Endometrial microvascular endothelial cells (primary cell): ENCODE data around the gene MIOS. TPM values are rescaled to one million over a fixed set of nuclear protein-coding genes. Genes with fewer than 3 reads are reported as not detected.

Source experiments
- in situ Hi-C: cut with HindIII; loops from 2 replicates; pipeline ENCODE4 v1.10.0; 2017; ENCODE audit warnings: low sequenced_read_pairs, low pct_unique_long_range_greater_than_20kb; ENCODE audit errors: inconsistent ontology term
- total RNA-seq: library from RNA; depleted of rRNA; stranded (reverse); fragments of >200 nt; gene quantifications from one replicate; pipeline ENCODE4 v1.2.3, GENCODE V29; 2015; ENCODE audit errors: inconsistent ontology term

Gene MIOS
- total RNA-seq, 1 donor from 2014 or later, result 40.8 TPM

DNA sequence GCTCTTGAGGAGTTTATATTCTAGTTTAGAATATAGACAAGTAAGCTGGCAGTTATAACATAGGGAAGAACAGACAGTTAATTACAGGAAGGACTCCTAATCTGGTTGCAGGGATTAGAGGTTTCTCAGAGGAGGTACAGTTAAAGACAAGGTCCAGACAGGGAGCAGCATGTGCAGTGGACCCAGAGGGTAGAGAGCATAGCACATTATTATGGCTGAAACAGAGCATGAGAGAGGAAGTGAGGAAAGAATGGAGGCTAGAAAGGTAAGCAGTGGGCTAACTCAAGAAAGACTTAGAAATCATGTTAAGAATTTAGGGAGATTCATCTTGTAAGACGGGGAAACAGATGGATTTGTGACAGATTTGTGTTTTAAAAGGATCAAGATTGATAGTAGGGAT lies 9.7 kb downstream of the MIOS start:
- in situ Hi-C loops, result no loop called here

DNA sequence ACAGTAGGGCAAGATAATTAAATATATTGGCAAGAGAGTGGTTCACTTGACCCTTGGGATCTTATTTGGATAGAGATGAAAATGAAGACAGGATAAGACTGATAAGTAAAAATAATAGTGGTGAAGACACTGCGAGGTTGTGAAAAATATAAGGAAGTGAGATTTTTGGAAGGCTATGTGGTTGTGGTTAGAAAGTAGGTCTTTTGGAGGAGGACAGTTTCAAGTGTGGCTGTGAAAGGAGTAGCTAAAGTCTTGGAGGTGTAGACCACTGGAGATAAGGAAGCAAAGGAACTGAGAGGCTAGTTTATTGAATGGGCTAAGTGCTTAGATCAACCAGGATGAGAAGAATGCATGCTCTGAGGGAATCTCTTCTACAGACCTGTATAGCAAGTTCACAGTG lies 11.2 kb downstream of the MIOS start:
- in situ Hi-C loops, result no loop called here

DNA sequence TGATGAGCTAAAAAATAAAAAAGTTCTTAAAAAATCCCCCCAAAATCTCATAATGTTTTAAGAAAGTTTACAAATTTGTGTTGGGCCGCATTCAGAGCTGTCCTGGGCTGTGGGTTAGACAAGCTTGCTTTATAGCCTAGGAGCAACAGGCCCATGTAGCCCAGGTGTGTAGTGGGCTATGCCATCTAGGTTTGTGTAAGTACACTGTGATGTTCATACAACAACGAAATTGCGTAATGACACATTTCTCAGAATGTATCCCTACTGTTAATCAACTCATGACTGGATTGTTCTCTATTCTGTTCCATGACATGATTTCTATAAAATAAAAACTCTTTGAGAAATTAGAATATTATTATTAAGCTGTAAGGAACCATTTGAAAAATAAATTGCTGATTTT lies 13.0 kb downstream of the MIOS start:
- in situ Hi-C loops, result no loop called here

DNA sequence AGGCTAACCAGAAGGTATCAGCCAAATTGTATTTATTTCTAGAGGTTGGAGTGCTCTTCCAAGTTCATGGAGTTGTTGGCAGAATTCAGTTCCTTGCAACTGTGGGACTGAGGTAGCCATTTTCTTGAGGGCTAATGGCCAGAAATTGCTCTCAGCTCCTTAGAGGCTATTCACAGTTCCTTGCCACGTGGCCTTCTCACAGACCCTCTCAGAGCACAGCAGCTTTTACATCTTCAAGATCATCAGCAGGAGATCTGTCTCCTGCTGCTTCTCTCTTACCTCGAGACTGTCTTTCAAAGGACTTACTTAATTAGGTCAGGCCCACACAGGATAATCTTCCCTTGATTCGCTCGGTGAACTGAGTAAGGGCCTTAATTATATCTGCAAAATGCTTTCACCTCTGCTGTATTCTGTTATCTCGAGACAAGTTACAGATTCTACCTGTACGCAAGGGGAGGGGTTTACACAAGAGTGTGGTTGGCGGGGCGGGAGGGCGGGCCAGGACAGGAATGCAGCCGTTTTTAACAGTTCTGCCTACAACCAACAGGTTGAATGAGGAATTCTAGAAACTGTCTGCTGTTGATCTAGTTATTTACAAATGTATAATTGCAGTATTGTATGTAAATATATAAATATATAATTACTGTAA lies 15.0 kb downstream of the MIOS start:
- in situ Hi-C loops, result no loop called here

DNA sequence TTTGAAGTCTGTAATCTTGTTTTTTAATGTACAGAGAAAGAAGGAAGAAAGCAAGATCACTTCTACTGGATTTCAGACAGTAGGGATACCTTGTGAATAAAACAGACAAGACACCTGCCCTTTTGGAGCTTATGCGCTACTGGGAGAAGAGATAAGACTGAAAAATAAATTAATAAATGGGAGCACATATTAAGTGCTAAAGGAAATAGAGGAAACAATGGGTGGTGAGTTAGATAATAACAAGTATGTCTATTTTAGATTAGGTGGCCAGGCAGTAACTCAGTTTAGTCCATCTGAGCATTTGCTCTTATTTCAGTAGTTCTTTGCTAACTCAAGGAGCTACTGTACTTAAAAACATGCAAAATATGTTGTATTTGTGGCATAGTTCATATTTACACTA lies 15.9 kb downstream of the MIOS start:
- in situ Hi-C loops, result no loop called here

DNA sequence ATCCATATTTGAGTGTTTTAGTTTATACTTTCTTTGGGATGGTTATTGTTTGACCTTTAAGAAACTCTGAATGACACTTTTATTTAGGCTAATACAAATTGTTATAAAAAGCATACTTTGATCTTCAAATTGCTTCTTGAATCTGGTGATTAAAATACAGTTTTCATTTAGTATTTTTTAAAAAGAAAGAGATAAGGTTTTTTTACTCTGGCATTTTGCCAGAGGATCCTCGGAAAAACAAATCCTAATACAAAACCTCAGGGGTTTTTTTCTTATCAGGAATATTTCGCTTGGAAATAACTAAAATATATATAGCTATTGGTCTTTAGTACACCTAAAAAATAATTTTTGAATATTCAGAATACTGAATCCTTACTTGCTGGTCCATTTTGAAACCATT lies 17.0 kb downstream of the MIOS start:
- in situ Hi-C loops, result no loop called here

DNA sequence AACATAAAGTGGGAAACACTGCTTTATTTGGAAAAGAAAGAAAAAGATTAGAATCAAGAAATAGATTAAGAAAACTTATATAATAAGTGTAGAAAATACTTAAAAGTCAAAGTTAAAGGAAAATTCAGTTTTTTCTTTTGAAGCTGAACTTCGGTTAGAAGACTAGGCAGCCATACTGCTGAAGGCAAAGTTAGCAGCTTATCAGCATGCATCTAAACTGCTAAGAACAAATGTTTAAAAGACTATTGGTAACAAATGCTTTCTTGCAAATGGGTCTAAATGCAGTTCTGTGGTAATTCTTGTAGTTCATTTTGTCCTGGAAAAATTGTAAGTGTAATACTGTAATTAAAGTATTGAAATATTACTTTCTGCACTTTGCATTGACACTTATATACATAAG lies 18.0 kb downstream of the MIOS start:
- in situ Hi-C loops, result no loop called here

DNA sequence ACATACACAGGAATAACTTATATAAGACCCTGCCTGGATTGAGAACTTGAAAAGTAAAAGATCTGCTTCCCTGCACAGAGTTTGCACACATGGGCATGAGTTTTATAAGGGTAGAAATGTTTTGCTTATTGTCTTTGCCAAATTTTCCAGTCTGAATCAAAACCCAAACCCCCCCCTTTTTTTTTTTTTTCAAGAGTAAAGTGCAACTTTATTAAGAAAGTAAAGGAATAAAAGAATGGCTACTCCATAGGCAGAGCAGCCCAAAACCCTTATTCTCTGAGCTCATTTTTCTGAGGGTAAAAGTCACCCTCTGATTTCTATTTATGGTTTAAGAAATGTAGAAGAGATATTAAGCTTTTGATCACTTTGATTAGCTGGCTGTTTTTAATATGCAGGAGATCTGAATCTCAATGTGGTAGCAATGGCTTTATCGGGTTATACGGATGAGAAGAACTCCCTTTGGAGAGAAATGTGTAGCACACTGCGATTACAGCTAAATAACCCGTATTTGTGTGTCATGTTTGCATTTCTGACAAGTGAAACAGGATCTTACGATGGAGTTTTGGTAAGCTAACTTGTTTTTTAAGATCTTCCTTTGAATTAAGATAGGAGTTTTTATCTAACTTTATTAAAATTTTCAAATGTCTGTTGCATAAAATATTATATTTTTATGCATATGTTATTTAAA lies 18.7 kb downstream of the MIOS start:
- in situ Hi-C loops, result no loop called here

DNA sequence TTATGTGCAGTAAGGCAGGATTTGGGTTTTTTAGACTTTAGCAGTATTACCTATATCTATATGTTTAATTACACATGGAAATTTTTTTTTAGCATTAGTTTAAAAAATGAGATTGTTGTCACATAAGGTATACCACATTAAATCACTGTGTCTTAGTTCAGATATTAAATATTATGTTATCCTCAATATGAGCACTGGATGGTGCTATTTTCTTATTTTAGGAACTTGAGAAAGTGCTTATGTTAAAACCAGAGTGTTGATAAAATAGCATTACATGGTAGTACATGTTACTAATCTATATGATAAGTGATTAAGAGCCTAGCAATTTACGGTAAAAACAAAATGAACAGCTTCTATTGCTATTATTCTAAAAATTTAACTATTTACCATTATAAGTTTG lies 28.8 kb downstream of the MIOS start:
- in situ Hi-C loops, result no loop called here

DNA sequence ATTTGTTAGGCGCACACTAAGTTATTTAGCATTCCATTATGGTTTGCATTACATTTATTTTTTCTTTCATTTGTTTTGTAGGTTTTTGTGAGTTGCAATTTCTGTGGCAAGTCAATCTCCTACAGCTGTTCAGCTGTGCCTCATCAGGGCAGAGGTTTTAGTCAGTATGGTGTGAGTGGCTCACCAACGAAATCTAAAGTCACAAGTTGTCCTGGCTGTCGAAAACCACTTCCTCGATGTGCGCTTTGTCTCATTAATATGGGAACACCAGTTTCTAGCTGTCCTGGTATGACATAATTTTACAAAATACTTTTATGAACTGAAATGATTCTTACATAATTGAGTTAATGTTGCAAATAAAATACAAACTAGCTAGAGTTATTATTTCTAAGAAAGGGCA lies 29.5 kb downstream of the MIOS start:
- in situ Hi-C loops, result no loop called here

DNA sequence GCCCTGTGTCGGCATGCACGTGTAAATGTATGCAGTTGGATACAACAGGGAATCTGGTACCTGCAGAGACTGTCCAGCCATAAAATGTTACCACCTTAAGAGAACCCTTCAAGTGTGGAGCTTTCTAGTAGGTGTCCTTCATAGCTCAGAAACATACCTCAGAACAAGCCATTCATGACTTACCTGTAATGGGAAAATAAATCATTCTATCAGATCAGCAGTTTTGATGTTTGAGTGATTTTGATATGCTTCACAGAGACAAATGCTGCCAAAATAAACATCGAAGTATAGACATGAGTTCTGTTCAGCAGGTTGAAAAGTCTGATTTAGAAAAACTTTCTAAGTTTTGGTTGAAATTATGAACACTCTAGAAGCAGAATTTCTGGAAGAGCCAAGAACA lies 40.3 kb downstream of the MIOS start:
- in situ Hi-C loops, result no loop called here

DNA sequence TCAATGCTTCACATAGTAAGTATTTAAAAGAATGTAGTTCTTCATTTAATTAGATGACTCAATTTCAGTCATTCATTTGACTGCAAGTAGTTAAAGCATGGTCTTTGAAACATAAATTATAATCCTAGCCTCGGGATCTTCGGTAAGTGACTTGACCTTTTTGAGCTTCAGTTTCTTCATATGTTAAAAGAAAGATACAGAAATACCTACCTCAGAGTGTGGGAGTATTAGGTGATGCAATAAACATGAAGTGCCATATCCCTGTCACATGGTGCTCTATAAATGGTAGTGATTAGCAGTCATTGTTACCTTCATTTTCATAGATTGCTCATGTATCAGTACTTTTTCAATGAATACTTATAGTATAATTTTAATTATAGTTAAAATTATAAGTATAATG lies 42.6 kb downstream of the MIOS start:
- in situ Hi-C loops, result no loop called here

DNA sequence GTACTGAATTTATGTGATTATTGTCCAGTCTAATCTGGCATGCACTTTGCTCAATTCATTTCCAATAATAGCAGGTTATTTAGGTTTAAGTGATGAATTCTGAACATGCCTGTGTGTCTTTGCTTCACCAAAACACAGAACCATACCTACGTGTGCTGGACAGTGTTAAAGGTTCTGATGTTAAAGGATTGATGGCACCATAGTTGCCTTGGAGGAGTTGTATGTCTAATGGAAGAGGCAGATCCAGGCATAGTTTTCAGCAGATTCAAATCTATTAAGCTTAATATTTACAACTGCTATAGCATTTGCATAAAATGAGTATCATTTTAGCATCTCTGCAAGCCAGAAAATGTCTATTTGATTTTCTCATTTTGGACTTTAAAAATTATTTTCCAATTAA lies 45.8 kb downstream of the MIOS start:
- in situ Hi-C loops, result no loop called here

DNA sequence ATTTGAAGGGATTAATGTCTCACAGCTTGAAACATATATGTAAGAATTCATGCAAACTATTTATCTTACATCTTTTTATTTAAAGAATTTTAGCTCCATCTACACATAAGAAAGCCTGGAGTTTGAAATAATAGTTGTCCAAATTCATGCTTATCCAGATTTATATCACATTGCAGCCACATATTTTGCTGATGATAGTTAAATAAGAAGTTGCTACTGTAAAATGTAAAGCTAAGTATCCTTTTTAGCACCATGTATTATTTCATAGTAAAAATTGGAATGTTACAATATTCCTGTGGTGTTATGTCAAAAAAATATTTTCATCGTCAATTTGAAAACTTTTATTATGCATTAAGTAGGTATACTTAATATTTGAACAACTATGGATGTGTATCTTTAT lies 46.5 kb downstream of the MIOS start:
- in situ Hi-C loops, result no loop called here

DNA sequence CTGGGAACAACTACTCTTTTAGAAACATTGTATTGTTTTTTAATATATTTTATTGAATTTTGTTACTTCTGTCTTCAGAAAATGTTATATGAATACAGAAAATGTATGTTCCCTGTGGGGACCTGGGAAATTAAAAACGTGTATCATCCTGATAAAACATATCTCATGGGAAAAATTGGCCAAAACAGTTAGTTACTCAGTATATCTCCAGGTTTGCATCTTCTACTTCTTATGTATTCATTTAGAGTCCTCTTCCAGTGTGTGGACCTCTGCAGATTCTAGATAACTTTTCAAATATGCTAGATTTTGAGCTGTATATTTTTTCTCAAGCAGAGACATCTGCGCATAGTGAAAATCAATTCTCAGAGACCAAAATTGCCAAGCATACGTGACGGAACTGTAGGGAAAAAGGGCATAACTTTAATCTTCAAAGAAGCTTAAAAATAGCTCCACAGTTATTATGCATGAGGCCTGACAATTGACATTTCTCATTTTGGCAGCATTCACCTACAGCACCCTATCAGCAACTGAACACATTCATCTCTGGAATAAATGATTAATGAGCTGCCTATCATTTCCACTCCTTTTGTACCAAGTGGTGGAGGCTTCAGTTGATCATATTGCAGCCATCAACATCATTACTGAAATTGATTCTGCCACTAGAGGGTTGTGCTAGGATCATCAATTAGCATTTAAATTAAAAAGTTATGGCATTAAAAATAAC lies 47.5 kb downstream of the MIOS start:
- in situ Hi-C loops, result no loop called here

DNA sequence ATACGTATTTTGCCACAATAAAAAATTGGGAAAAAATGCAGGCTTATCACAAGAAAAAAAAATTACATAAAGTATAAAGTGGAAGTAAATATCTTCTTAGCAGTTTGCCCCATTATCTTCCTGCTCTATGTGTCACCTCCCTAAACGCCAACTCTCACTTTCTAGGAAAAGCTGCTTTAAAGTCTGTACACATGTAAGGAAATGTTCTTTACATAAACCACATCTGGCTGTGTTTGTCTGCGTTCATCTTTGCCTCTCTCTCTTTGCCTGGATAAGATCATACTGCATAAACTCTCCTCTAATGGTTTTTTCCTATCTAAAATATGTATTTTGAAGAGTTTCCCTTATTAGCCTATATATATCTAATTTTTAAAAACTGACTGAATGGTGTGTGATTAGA lies 50.9 kb downstream of the MIOS start:
- in situ Hi-C loops, result no loop called here

DNA sequence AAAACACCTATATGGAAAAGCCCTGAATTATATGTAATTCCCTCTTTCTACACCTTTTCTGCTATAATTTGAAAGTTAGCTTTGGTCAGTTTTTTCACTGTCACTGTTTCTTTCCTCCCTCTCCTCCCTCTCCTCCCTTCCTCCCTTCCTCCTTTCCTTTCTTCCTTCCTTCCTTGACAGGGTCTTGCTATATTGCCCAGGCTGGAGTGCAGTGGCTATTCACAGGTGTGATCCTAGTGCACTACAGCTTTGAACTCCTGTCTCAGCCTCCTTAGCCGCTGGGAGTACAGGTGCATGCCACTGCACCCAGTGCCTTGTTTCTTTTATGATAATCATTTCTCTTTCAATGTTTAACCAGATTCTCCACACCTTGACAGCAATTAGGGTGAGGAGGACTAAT lies 51.7 kb downstream of the MIOS start:
- in situ Hi-C loops, result no loop called here

DNA sequence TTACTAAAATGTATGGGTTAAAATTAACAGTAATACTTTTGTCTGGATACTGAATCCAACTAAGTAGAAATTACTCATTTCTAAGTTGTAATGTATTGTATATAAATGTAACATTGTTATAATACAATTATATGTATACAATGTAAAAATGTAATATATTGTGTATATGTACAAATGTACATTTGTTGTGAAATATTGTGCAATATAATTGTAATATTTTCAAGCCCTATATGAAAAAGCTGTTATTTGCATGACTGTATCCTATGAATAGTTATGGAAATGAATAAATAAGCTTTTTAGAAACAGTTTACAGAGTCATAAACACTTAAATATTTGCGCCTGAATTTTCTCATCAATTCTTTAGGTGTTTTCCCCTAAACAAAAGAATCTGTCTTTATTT lies 53.6 kb downstream of the MIOS start:
- in situ Hi-C loops, result no loop called here

DNA sequence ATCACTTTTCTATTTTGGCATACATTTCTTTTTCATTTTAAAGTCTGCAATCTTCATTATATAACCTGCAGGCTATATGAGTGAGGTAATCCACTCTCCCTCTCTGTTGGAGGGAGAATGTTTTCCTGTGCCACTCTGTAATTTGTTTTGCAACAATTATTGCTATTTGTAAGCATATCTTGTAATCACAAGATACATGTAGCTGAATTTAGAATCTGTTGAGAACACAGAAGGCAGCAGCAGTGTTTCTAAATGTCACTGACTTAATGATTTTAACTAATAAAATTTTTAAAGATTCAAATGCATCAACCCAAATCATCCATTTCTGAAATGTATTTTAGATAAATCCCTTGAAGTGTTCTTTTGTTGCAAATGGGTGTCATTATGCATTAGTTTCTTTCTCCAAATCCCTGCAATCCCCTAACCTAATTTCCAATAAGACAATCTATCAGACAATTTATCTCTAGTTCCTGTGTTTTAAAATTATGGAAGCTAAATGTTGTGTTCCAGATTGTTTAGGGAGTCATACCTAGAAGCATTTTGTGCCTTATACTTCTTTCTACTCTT lies 54.0 kb downstream of the MIOS start:
- in situ Hi-C loops, result no loop called here

DNA sequence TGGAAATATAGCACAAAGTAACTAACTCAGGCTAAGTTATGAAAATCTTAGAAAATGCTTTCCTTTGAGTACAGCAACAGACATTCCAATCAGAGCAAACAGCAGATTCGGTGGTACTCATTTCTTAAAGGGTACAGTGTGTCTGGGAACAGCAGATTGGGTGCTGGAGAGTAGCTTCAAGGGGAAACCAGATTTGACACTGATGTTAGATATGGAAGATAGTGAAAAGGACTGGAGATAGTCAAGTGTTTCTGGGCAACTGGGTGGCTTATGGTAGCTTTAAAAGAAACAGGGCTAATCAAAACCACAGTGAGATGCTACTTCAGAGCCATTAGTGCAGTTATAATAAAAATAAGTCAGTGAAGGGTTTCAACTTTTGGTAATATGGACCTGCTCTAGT lies 61.8 kb downstream of the MIOS start:
- in situ Hi-C loops, result no loop called here
